ENCODE data around the gene BRWD1.

- TF ChIP-seq POLR2A (IDR thresholded peaks at IDR 0.05) (no peak), CTCF (IDR thresholded peaks at IDR 0.05) (no peak)
Observed at GRCh38 chr21:39148975-39149374, 164.5 kb downstream of the BRWD1 start.
